Colonic mucosa (tissue), 4 donors: ENCODE results near the gene ANKDD1A. TPM values are rescaled to one million over a fixed set of nuclear protein-coding genes. Genes with fewer than 3 reads are reported as not detected.

Experiments
- DNase-seq: peaks from one replicate; pipeline ENCODE4 v3.0.0-alpha.2; 2020
- H3K27ac ChIP-seq: fragments of 200-600 bp; one replicate; pipeline ENCODE4 v1.8.0; 2021
- H3K27me3 ChIP-seq: fragments of 200-600 bp; one replicate; pipeline ENCODE4 v1.8.0; 2021
- H3K36me3 ChIP-seq: fragments of 200-600 bp; one replicate; pipeline ENCODE4 v1.8.0; 2021
- H3K4me1 ChIP-seq: fragments of 200-600 bp; one replicate; pipeline ENCODE4 v1.8.0; 2021; ENCODE audit warnings: mild to moderate bottlenecking
- H3K4me3 ChIP-seq: fragments of 200-600 bp; one replicate; pipeline ENCODE4 v1.8.0; 2021
- H3K9ac ChIP-seq, 2 donors: one replicate each; pipeline ENCODE4 v1.7.0; 2013; ENCODE audit warnings: control low read depth in 2 of 2, low read depth in 2 of 2, low read length in 2 of 2
- H3K9me3 ChIP-seq: fragments of 200-600 bp; one replicate; pipeline ENCODE4 v1.8.0; 2021
- intact Hi-C: fragments of 100-400 bp; cut with DNase I; formaldehyde crosslinking; loops from one replicate; pipeline ENCODE4 v1.14.1; 2022
- total RNA-seq, 2 donors: library from RNA; stranded (reverse); fragmentation: NEBNext Ultra II Directional in 1 of 2; extraction: Animal tissue kit (Norgen Biotek cat#: 25700) in 1 of 2; gene quantifications; one replicate each; pipeline ENCODE4 v1.2.1, GENCODE V29; 2021
- TF ChIP-seq, protein P1 (sequence below): fragments of 200-600 bp; IDR thresholded peaks from one replicate; pipeline ENCODE4 v1.8.0; 2022; ENCODE audit warnings: antibody characterized with exemption, mild to moderate bottlenecking
- donor health status: healthy.
- donor health status: DM: no; HTN: no; CAD: no.
- donor health status: DM: no; HTN: no; CAD: no.

Gene ANKDD1A
- total RNA-seq, 2 donors from 2014 or later: 0.32 to 1.9 TPM

GRCh38 chr15:64906402-64906801, 5.3 kb upstream of the ANKDD1A start:
- Histone ChIP-seq H3K27me3 (no peaks in the 10 kb centered on the region), H3K36me3 (no peaks in the 10 kb centered on the region), H3K9ac (no peak overlapping the region), H3K4me3 (no peak overlapping the region), H3K9me3 (no peaks in the 10 kb centered on the region), H3K27ac (no peak overlapping the region), H3K4me1 (no peaks in the 10 kb centered on the region)
- intact Hi-C loops: loop anchor here (5.0 kb wide), 1 partner anchor 174 kb away; no protein-coding TSS in a partner anchor
- DNase-seq: no peak
- TF ChIP-seq, protein P1, sequence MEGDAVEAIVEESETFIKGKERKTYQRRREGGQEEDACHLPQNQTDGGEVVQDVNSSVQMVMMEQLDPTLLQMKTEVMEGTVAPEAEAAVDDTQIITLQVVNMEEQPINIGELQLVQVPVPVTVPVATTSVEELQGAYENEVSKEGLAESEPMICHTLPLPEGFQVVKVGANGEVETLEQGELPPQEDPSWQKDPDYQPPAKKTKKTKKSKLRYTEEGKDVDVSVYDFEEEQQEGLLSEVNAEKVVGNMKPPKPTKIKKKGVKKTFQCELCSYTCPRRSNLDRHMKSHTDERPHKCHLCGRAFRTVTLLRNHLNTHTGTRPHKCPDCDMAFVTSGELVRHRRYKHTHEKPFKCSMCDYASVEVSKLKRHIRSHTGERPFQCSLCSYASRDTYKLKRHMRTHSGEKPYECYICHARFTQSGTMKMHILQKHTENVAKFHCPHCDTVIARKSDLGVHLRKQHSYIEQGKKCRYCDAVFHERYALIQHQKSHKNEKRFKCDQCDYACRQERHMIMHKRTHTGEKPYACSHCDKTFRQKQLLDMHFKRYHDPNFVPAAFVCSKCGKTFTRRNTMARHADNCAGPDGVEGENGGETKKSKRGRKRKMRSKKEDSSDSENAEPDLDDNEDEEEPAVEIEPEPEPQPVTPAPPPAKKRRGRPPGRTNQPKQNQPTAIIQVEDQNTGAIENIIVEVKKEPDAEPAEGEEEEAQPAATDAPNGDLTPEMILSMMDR: no peak

- H3K9me3 ChIP-seq: no peaks in the 10 kb centered on the region
- no peak overlapping the region for H3K9ac ChIP-seq
- H3K27ac ChIP-seq: no peak overlapping the region
- no peaks in the 10 kb centered on the region for H3K36me3 ChIP-seq
- TF ChIP-seq, protein P1: no peak
- H3K4me3 ChIP-seq: no peak overlapping the region
- intact Hi-C loops: loop anchor here (5.0 kb wide), 1 partner anchor 176 kb away; no protein-coding TSS in a partner anchor
- no peaks in the 10 kb centered on the region for H3K4me1 ChIP-seq
- no peaks in the 10 kb centered on the region for H3K27me3 ChIP-seq
- DNase-seq: no peak
Observed at GRCh38 chr15:64907991-64908390, 3.7 kb upstream of the ANKDD1A start.

- H3K27ac ChIP-seq: no peak overlapping the region
- no peak overlapping the region for H3K9ac ChIP-seq
- TF ChIP-seq, protein P1: no peak
- intact Hi-C loops: loop anchor here (5.0 kb wide), 1 partner anchor 177 kb away; no protein-coding TSS in a partner anchor
- no peaks in the 10 kb centered on the region for H3K4me1 ChIP-seq
- DNase-seq: no peak
- no peaks in the 10 kb centered on the region for H3K36me3 ChIP-seq
- no peaks in the 10 kb centered on the region for H3K27me3 ChIP-seq
- no peaks in the 10 kb centered on the region for H3K9me3 ChIP-seq
- H3K4me3 ChIP-seq: no peak overlapping the region
Observed at GRCh38 chr15:64909546-64909945, 2.2 kb upstream of the ANKDD1A start.

DNA sequence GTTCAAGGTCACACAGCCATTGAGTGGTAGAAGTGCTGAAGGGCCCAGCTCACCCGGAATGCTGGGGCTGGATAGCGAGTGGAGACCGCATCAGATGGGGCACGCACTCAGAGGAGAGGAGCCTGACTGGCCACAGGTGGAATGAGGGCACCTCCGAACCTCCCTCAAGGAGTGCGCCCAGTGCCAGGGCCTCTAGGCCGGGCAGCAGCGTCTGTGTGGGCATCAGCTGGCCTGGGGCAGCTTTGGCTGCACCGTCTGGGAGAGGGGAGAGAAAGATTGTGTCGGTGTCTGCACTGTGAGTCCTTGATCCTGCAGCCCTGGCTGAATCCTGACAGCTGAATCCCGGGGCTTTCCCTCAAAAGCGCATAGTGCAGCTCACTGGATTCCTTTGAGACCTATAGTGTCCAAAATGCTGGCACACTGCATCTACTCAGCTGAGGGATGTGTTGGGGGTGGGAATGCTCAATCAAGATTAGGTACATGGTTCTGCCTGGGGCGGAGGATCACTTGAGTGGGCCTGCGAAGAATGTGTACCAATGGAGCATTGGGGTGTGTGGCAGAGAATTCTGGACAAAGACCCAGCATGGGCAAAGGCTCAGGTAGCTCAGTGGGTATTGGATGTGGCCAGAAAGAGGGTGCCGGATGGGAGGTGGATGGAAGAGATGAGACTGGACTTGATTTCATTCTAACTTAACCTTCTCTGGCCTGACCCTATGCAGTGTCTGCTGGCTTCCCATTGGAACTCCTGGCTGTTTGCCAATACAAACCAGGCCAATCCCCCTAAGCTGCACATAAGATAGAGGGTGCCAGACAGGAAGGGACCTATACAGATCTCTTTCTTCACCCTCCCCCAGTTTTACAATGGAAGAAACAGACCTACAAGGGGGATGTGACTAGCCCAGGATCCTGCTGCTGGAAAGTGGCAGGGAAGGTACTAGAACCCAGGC, 950 bp downstream of the ANKDD1A start:
- TF ChIP-seq, protein P1: no peak
- no peaks in the 10 kb centered on the region for H3K36me3 ChIP-seq
- H3K4me1 ChIP-seq: no peaks in the 10 kb centered on the region
- peak overlapping the region; percentile 33 for H3K4me3 ChIP-seq
- no peaks in the 10 kb centered on the region for H3K9me3 ChIP-seq
- intact Hi-C loops: no loop called here
- no peak overlapping the region for H3K9ac ChIP-seq
- no peaks in the 10 kb centered on the region for H3K27me3 ChIP-seq
- DNase-seq: no peak
- H3K27ac ChIP-seq: no peak overlapping the region

GRCh38 chr15:64915518-64916227, 4.0 kb downstream of the ANKDD1A start:
- no peak overlapping the region for H3K4me3 ChIP-seq
- no peaks in the 10 kb centered on the region for H3K27me3 ChIP-seq
- H3K4me1 ChIP-seq: no peaks in the 10 kb centered on the region
- intact Hi-C loops: no loop called here
- H3K36me3 ChIP-seq: no peaks in the 10 kb centered on the region
- no peaks in the 10 kb centered on the region for H3K9me3 ChIP-seq
- TF ChIP-seq, protein P1: no peak
- no peak overlapping the region for H3K9ac ChIP-seq
- no peak for DNase-seq
- H3K27ac ChIP-seq: no peak overlapping the region
